Endodermal cell (in vitro differentiated cells): ENCODE data around the gene ITGB7. TPM values are rescaled to one million over a fixed set of nuclear protein-coding genes. Genes with fewer than 3 reads are reported as not detected.

Source experiments
- DNase-seq: peaks from one replicate; pipeline ENCODE4 v3.0.0-alpha.2; 2017
- H3K27ac ChIP-seq: 2 replicates; pipeline ENCODE4 v1.5.1; 2013; ENCODE audit warnings: mild to moderate bottlenecking, low read depth, low read length, moderate library complexity
- H3K27me3 ChIP-seq: 2 replicates; pipeline ENCODE4 v1.6.1; 2013; ENCODE audit warnings: mild to moderate bottlenecking, low read length, moderate library complexity; ENCODE audit not compliant: insufficient read depth, control insufficient read depth, poor library complexity, severe bottlenecking
- H3K36me3 ChIP-seq: 2 replicates; pipeline ENCODE4 v1.7.0; 2013; ENCODE audit warnings: mild to moderate bottlenecking, low read length, moderate library complexity; ENCODE audit not compliant: control insufficient read depth, insufficient read depth
- H3K4me1 ChIP-seq: one replicate; pipeline ENCODE4 v1.7.0; 2013; ENCODE audit warnings: low read length; ENCODE audit not compliant: control insufficient read depth, insufficient read depth
- H3K4me3 ChIP-seq: 2 replicates; pipeline ENCODE4 v1.5.1; 2013; ENCODE audit warnings: mild to moderate bottlenecking, low read length, moderate library complexity
- H3K9ac ChIP-seq: 2 replicates; pipeline ENCODE4 v1.6.1; 2013; ENCODE audit warnings: mild to moderate bottlenecking, low read length, moderate library complexity; ENCODE audit not compliant: poor library complexity, severe bottlenecking; ENCODE audit errors: extremely low read depth
- H3K9me3 ChIP-seq: 2 replicates; pipeline ENCODE4 v1.6.1; 2013; ENCODE audit warnings: mild to moderate bottlenecking, low read length, moderate library complexity; ENCODE audit not compliant: control insufficient read depth
- H3K27ac Mint-ChIP-seq: 2 replicates; pipeline ENCODE4 v1.8.0; 2020; ENCODE audit warnings: mixed read lengths
- H3K27me3 Mint-ChIP-seq: 2 replicates; pipeline ENCODE4 v1.8.0; 2021; ENCODE audit warnings: mild to moderate bottlenecking, mixed read lengths; ENCODE audit not compliant: insufficient read depth
- H3K36me3 Mint-ChIP-seq: 2 replicates; pipeline ENCODE4 v1.8.0; 2020; ENCODE audit warnings: low read depth, mixed read lengths
- H3K4me1 Mint-ChIP-seq: 2 replicates; pipeline ENCODE4 v1.8.0; 2020; ENCODE audit warnings: mixed read lengths
- H3K4me3 Mint-ChIP-seq: 2 replicates; pipeline ENCODE4 v1.8.0; 2020; ENCODE audit warnings: mild to moderate bottlenecking, moderate library complexity, mixed read lengths
- H3K9me3 Mint-ChIP-seq: 2 replicates; pipeline ENCODE4 v1.8.0; 2020; ENCODE audit warnings: mild to moderate bottlenecking, mixed read lengths
- WGBS, 2 experiments: methylation state at CpG; one replicate each; pipeline versions ENCODE4 v1.1.5 to v1.1.7; 2013; ENCODE audit warnings: missing lambda C conversion rate in 2 of 2, mixed read lengths in 1 of 2; ENCODE audit not compliant: insufficient coverage in 1 of 2, insufficient read length in 1 of 2; 5-methylcytosine and 5-hydroxymethylcytosine counted together
- total RNA-seq, 2 donors: library from RNA; stranded (reverse); fragmentation: NEBNext Ultra II Directional in 1 of 2; extraction: Animal tissue kit (Norgen Biotek cat#: 25700) in 1 of 2; gene quantifications; 2 replicates in 1 of 2; 3 replicates in 1 of 2; pipeline ENCODE4 v1.2.1, GENCODE V29; 2021
- TF ChIP-seq, protein P1 (sequence below): fragments of 200-600 bp; sonication (generic); conservative IDR thresholded peaks from 2 replicates; pipeline ENCODE4 v1.5.0; 2021; ENCODE audit warnings: antibody characterized with exemption, mild to moderate bottlenecking

The ITGB7 gene
- total RNA-seq, 2 donors from 2014 or later: 1.4 TPM

DNA sequence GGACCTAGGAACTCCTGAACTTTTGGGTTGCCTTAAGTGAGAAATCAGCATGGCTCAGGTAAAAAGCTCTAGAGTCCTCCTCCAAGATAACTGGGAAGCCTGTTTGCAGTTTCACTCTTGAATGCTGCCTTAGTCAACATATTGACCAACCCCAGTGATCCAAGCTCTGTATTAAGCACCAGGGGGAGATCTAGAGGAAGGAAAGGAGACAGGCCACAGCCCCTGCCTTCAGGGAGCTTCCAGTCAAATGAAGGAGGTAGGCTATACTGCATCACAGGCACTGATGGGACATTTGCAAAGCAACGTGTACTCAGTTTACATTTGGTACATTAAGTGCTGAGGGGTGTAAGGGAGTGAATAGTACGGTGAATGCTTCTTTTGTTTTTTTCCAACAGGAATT is 25.1 kb downstream of the ITGB7 start:
- TF ChIP-seq, protein P1, sequence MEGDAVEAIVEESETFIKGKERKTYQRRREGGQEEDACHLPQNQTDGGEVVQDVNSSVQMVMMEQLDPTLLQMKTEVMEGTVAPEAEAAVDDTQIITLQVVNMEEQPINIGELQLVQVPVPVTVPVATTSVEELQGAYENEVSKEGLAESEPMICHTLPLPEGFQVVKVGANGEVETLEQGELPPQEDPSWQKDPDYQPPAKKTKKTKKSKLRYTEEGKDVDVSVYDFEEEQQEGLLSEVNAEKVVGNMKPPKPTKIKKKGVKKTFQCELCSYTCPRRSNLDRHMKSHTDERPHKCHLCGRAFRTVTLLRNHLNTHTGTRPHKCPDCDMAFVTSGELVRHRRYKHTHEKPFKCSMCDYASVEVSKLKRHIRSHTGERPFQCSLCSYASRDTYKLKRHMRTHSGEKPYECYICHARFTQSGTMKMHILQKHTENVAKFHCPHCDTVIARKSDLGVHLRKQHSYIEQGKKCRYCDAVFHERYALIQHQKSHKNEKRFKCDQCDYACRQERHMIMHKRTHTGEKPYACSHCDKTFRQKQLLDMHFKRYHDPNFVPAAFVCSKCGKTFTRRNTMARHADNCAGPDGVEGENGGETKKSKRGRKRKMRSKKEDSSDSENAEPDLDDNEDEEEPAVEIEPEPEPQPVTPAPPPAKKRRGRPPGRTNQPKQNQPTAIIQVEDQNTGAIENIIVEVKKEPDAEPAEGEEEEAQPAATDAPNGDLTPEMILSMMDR: no peak
- no peak overlapping the region for H3K9ac ChIP-seq
- peaks cover 49% of the 10 kb centered on the region for H3K36me3 Mint-ChIP-seq
- peak overlapping the region; percentile 87 for H3K4me3 Mint-ChIP-seq
- DNase-seq: peak; percentile 29
- peaks cover 5% of the 10 kb centered on the region for H3K27me3 Mint-ChIP-seq
- no peak overlapping the region for H3K27ac ChIP-seq
- no peaks in the 10 kb centered on the region for H3K9me3 Mint-ChIP-seq
- no peak overlapping the region for H3K27ac Mint-ChIP-seq
- peaks cover 55% of the 10 kb centered on the region for H3K36me3 ChIP-seq
- no peaks in the 10 kb centered on the region for H3K27me3 ChIP-seq
- peak overlapping the region; percentile 92 for H3K4me3 ChIP-seq
- WGBS, 2 experiments: 98 to 100% methylated on average over 1 to 2 of the region's 2 CpGs
- H3K4me1 ChIP-seq: no peaks in the 10 kb centered on the region
- H3K9me3 ChIP-seq: peaks cover 8% of the 10 kb centered on the region
- peaks cover 19% of the 10 kb centered on the region for H3K4me1 Mint-ChIP-seq

GRCh38 chr12:53180931-53181645 is 26.0 kb downstream of the ITGB7 start:
- WGBS, 2 experiments: 3 to 11% methylated on average over 22 to 53 of the region's 57 CpGs
- DNase-seq: peak; percentile 93
- peak overlapping the region; percentile 73 for H3K9ac ChIP-seq
- Mint-ChIP-seq H3K9me3 (no peaks in the 10 kb centered on the region), H3K4me1 (peaks cover 19% of the 10 kb centered on the region), H3K4me3 (peak overlapping the region; percentile 87), H3K27ac (peak overlapping the region; percentile 90), H3K27me3 (peaks cover 6% of the 10 kb centered on the region), H3K36me3 (peaks cover 41% of the 10 kb centered on the region)
- TF ChIP-seq, protein P1: peak; percentile 20
- peaks cover 46% of the 10 kb centered on the region for H3K36me3 ChIP-seq
- H3K9me3 ChIP-seq: peaks cover 8% of the 10 kb centered on the region
- peak overlapping the region; percentile 92 for H3K27ac ChIP-seq
- H3K27me3 ChIP-seq: no peaks in the 10 kb centered on the region
- peak overlapping the region; percentile 92 for H3K4me3 ChIP-seq
- no peaks in the 10 kb centered on the region for H3K4me1 ChIP-seq

DNA sequence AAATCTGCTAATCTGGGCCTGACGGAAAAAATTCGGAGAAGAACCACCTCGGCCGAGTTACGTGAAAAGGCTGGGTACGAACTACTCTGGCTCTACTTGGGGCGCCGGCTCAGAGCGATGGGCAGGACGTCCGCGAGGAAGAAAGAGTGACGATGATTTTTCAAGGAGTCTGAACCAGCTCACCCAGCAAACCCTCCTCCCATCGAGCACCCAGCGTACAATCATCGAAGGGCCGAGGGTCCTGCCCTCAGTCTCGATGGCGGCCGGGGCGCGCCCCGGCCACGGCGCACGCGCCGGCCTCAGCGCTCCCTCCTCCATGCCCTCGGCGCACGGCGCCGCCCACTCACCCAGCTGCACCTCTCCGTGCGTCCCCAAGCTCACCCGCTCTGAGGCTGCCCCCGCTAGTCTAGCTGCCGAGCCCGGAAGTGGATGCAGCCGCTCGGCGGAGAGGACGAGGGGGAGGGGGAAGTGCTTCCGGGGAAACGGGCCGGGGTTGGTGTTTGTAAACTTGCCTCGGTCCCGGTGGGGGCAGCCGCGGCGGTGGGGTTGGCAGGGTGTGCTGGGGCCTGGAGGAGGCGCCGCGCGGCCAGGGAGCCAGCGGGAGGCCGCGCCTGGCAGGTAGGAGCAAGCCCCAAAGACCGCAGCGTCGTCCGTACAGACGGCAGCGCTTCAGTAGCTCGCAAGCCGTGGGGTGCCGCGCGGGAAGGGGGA is 26.7 kb downstream of the ITGB7 start, which contains the start of the genes CSAD and ZNF740:
Gene CSAD, minus strand, starts transcription at position 706 of the 711 bp plus-strand sequence. CDS start 7,455 bp downstream, outside the sequence.
Gene ZNF740, plus strand, starts transcription at position 503 of the 711 bp plus-strand sequence. CDS start 1,262 bp downstream, outside the sequence.
- H3K9ac ChIP-seq: peak within 1 kb of the TSS; percentile 73
- peaks cover 39% of the 10 kb centered on the region for H3K36me3 ChIP-seq
- peak; percentile 100 for DNase-seq
- TF ChIP-seq, protein P1: no peak
- WGBS, 2 experiments: 0 to 1% methylated on average over 6 to 64 of the region's 70 CpGs
- peak within 1 kb of the TSS; percentile 92 for H3K27ac ChIP-seq
- H3K4me3 ChIP-seq: peak within 1 kb of the TSS; percentile 92
- H3K27me3 ChIP-seq: no peaks in the 10 kb centered on the region
- peak within 1 kb of the TSS; percentile 94 for H3K27ac Mint-ChIP-seq
- H3K4me1 ChIP-seq: peaks cover 4% of the 10 kb centered on the region
- peaks cover 25% of the 10 kb centered on the region for H3K4me1 Mint-ChIP-seq
- peaks cover 34% of the 10 kb centered on the region for H3K36me3 Mint-ChIP-seq
- H3K9me3 Mint-ChIP-seq: no peaks in the 10 kb centered on the region
- peaks cover 8% of the 10 kb centered on the region for H3K9me3 ChIP-seq
- H3K27me3 Mint-ChIP-seq: peaks cover 9% of the 10 kb centered on the region
- peak within 1 kb of the TSS; percentile 87 for H3K4me3 Mint-ChIP-seq
